Cortex of kidney (tissue), 1 donor: ENCODE measurements around the gene GPHN.
"Not testable (repeated sequence)": the region's sequence is repeated elsewhere in the genome, so short reads cannot be mapped to it uniquely, and the experiment has no call there.

ENCODE experiments used
- DNase-seq: peaks from one replicate; lab custom pipeline; 2025; lab: John Stamatoyannopoulos, UW

Gene GPHN

DNA sequence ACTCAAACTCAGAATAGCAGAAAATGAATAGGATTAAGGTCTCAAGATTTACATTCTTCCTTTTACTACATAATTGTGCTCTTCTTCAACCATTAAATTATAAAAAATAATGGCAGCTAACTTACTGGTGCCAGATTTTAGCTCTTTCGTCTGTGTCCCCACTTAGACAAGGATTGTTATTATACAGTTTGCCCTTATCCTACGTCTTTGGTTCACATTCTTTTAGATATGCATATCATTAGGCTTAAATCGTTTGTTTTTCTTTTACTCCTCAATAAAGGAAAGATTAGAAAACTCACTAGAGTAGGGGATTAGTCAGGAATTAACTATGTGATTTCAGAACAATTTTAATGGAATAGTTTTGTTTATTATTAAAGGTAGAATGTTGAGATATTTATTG, 551.6 kb downstream of the GPHN start:
- DNase-seq, result no peak

DNA sequence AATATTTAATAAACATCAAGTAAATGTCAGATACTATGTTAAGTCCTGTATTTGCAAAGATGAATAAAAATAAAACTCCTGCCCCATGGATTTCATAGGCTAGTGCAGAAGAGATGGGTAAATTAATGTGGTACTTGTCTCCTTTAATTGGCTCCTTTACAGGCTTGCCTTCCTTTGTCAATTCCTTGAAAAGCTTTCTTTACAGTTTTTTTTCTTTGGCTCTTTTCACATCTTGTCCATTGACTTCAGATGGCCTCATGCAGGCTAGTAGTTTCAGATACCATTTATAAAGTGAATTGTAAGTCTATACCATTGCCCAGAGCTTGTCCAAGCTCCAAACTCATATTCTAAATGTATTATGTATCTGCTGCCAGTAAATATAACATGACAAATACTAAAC, 552.6 kb downstream of the GPHN start:
- DNase-seq, result no peak

DNA sequence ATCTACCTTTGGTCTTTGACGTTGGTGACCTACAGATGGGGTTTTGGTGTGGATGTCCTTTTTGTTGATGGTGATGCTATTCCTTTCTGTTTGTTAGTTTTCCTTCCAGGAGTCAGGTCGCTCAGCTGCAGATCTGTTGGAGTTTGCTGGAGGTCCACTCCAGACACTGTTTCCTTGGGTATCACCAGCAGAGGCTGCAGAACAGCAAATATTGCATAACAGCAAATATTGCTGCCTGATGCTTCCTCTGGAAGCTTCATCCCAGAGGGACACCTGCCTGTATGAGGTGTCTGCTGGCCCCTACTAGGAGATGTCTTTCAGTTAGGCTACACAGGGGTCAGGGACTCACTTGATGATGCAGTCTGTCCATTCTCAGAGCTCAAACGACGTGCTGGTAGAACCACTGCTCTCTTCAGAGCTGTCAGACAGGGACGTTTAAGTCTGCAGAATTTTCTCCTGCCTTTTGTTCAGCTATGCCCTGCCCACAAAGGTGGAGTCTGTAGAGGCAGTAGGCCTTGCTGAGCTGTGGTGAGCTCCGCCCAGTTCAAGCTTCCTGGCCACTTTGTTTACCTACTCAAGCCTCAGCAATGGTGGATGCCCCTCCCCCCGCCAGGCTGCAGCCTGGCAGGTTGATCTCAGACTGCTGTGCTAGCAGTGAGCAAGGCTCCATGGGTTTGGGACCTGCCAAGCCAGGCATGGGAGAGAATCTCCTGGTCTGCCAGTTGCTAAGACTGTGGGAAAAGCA, 559.3 kb downstream of the GPHN start:
- DNase-seq, result not testable (repeated sequence)

DNA sequence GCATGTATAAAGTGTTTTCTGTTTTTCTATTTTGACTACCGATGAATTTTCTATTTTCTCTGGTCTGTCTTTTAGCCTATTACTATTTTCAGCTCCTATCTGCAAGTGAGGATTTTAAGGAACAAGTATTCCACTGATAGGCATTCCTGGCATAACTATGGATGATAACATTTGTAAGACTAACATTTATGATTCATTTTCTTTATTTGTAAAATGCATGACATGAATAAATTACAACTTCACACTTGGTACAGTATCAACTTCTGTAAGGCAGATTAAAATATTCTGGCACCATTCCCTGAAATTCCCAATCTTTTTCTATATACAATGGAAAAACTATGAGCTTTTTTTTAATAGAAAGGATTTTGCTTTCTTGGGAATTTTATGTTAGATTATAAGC, 560.3 kb downstream of the GPHN start:
- no peak for DNase-seq

DNA sequence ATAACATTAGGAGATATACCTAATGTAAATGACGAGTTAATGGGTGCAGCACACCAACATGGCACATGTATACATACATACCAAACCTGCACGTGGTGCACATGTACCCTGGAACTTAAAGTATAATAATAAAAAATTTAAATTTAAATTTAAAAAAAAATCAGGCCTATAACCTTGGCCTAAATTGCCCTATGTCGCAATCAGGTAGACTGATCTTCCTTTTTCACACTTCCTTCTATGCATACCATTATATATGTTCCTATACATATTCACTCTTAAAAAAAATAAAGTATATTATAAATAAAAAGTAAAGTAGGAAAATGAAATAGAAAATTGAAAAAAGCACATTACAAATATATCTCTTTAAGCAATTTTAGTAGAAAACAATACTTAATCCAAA, 563.6 kb downstream of the GPHN start:
- no peak for DNase-seq

DNA sequence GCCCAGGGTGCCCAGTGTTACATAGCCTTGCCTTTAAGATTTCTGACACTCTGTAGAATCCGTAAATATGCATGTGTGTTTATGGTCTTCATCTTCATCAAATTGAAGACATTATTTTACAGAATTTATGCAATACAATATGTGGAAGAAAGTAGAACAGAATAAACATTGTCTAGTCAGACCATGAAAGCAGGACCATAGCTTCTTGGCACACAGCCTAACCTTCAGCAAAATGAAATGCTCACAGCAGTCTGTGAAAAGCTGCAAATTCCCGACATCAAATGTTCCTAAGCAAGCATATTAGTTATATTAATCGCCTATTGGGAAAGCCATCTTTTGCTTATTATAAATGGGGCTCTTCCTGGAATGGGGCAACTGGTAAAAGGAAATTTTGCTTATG, 570.0 kb downstream of the GPHN start:
- DNase-seq, result no peak

DNA sequence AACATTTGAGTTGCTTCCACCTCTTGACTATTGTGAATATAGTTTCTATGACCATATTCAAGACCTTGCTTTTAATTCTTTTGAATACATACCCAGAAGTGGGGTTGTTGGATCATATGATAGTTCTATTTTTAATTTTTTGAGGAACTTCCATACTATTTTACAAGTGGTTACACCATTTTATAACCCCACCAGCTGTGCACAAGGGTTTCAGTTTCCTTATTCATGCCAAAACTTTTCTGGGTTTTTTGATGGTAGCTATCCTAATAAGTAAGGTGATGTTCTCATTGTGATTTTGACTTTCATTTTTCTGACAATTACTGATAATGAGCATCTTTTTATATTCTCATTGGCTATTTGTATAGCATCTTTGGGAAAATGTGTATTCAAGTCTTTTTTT, 571.9 kb downstream of the GPHN start:
- DNase-seq, result no peak

DNA sequence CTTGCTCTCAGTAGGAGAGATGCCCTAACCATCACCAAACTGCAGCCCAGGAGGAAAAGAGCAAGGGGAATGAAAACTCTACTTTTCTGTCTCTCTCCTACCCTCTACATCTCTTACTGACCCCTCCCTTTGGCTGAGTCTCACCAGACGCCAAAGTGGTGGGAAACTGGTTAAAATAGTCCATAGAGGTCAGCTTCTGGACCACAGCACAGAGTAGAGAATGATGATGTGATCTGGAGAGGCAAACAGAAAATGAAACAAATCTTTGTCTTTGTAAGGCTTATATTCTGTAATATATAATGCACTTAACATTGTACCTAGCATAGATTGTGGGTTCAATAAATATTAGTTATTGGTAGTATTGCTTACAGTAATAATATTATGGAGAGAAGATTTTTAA, 600.3 kb downstream of the GPHN start:
- DNase-seq, result no peak

DNA sequence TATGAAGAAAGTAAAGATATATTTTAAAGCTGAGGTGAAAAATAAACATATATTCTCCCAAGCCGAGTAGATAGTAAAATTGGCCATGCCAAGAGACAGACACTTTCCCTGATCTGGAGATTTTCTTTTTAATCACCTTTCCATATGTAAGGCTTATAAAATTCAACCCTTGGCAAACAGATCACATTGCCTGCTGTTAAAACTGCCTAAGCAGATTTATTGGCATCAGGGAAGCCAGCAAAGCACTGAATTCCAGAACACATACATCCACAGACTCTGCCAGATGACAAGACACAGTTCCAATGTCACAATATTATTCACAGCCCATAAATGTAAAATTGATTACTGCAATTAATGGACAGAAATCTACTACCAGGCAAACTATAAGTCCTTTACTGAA, 603.1 kb downstream of the GPHN start:
- DNase-seq, result no peak

DNA sequence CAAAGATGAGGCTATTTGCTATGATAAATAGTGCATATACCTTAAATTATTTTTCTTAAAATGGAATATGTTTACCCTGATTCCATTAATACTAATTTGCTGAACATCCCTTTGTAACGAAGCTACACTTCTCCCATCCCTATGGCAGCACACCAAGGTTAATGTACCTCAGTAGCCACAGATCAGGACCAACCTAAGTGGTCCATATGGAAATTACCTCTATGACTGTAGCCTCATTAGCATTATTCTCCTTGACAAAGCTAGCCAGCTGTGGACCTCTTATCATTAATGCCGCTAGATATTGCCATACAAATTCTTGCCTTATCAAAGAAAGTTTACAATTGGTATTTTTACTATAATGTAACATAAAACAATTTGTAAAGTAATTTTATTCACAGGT, 604.4 kb downstream of the GPHN start:
- DNase-seq, result no peak

DNA sequence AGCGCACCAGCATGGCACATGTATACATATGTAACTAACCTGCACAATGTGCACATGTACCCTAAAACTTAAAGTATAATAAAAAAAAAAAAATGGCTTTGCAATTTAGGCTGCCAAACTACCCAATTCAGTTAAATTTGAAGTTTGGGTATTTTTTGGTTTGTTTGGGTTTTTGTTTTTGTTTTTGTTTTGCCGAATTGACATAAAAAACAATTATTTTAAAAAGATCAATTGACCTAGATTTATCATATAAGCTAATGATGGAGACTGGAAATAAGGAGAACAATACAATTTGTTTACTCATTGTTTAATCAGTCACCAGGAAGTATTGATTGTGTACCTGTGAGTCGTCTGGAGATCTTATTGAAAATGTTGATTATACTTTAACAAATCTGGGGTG, 619.2 kb downstream of the GPHN start:
- no peak for DNase-seq

DNA sequence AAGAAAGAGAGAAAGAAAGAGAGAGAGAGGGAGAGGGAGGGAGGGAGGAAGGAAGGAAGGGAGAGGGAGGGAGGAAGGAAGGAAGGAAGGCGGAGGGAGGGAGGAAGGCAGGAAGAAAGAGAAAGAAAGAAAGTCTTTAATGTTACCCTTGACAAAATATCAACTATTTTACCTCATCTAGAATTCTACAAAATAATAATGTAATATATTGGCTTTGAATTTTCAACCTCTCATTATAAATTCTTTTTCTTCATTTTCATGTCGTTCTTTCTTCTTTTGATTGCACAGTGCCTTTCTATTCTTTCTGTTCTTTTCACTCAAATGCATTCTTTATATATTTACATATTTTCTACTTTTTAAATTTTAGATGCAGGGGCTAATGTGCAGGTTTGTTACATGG, 621.8 kb downstream of the GPHN start:
- no peak for DNase-seq

DNA sequence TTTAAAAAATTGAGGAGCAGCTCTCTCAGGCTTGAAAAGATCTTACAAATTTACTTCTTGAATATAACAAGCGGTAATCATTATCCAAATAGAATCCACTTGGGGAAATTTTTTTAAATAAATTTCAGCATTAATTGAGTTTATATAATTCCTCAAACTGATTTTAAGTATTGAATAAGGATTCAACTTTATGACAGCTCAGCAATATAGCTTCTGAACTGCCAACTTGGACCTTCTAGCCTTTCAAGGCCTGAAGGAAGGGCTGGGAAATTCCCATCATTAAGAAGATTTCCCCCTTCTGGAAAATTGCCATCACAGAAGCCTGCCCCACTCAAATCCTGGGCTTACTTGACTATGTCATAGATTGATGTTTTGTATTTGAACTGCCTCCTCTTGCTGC, 623.7 kb downstream of the GPHN start:
- no peak for DNase-seq

DNA sequence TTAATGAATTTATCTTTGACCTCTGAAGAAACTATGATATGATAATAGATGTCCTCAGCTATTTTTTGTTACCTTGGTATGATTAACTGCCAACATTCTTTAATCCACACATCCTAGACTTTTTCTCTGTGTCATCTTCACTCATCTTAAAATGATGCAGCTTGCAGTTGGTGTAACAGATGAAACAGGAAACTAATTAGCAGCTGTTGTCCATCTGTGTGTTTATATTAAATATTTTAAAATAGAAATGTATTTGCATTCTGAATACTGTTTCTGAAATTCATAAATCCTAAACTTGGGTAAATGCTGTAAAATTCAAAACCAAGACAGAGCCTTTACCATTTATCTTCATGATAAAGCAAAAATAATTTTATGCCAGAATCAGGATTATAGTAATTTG, 625.2 kb downstream of the GPHN start:
- DNase-seq, result no peak

DNA sequence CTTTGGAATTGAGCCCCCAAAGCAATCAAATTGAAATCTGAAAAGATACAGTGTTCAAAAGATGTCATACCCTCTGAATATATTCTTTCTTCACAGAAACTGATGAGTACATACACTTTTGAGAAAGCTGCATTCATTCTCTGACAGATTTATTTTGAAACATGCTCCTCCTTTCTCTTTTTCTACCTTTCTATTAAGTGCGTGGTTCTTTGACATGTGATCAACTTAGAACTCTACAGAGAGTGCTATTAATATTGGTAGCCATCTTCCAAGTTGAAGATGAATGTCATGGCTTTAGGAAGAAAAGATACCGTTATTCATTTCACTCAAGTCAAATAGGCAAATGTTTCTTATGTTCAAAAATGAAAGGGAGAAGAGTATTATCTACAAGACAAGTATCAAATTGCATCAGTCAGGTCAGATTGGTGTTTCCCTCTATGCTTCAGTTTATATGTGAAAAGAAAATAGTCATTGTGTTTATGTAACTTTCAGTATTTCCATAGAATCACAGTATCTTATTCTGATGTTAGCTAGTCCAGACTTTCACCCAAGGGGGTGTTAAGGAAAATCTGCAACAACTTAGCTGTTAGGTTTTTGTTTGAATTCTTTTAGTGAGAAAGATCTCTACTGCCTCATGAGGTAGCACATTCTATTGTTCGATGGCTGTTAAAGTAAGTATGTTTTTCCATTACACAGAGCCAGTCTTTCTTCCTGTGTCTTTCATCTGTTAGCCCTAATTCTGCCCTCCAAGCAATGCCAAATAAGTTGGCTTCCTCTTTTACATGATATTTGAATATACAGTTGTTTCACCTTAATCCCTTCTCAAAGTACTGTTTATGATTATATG, 625.9 kb downstream of the GPHN start:
- no peak for DNase-seq

DNA sequence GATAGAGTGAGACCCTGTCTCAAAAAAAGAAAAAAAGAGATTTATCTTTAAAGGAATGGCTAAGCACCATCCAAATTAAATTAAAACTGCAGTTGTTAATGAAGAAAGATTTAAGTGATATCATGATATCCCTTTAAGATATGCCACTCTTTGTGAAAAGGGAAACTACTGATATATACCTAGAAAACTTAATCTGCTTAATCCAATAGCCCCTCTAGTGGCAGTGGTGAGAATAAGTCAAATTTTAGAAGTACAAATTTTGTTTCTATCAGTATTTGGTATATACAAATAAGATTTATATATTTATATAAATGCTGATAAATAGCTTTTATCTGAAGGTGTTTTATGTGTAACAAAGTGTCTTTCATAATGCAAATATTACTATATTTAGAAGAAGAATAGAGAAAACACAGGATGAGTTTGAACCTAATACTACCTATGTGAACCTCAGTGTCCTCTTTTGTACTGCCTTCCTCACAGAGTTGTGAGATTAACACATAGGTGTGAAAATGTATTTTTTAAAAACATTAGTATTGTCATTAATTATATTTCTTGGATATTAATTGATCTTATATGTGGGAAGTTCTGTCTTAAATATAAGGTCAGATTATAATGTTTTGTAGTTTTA, 629.9 kb downstream of the GPHN start:
- no peak for DNase-seq

DNA sequence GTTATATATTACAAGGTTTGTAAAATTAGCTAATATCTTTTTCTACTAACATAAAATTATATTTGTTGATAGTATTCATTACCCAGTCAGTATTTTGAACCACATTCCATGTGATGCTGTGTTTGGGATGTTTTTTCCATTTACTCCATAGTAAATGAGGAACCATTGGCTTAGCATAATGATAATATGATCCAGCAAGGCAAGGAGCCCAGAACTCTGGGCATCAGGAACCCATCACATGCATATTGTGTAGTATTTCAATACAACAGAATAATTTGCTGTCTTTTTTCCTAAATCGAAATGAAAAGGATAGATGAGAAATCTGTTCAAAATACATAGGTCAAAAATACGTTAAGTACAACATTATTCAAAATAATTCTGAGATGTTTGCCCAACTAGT, 632.6 kb downstream of the GPHN start:
- DNase-seq, result no peak

DNA sequence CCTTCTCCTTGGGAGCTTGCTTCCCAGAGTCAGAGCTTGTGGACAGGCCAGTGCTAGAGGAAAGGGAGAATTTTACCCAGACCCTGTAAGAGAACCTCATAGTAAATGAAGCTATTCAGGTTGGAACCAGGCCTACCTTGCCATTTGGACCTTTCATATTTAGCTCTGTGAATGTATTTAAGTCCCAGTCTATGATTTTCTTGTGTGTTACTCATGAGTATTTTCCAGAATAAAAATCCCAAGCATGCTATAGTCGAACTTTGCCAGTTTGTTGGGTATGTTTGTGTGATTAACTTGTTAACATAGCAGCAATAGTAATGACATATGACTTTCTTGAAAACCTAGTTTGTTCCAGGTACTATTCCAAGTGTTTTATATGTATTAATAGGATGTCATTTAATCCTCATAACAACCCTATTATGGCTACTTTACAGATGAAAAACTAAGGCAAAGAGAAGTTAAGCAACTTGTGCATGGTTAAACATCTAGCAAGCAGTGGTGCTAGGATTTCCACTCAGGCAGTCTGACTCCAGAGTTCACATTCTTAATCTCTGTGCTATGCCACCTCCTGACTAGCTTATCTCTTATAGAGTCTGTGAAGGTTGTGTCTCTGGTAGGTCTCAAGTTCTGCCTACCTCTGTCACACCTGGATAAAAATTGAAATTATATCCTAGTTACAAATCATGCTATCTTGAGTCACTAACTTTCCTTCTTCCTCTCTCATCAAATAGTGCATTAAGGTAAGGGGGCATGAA, 633.4 kb downstream of the GPHN start:
- no peak for DNase-seq

DNA sequence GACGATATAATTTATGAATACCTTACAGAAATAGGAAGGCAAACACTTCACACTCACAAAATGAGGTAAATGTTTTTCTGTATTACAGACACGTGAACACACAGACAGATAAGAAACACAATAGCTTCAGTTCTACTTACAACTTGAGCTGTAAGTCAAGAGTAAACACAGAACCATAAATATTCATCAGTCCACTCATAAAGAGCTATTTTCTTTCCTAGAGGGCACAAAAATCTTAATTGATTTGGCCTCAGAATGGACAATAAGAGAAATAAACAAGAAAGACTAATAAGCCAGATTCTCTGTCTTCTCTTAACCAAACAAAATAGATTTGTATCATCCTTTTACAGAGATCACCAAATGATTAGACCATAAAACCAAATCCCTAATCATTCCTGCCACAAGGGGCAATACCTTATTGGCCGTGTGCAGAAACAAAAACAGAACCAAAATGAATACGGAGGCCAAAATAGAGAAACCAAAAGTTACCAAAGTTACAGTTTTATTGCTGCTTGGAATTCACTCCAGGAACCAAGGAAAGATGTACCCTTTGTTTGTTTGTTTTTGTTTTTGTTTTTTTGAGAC, 643.2 kb downstream of the GPHN start:
- no peak for DNase-seq

DNA sequence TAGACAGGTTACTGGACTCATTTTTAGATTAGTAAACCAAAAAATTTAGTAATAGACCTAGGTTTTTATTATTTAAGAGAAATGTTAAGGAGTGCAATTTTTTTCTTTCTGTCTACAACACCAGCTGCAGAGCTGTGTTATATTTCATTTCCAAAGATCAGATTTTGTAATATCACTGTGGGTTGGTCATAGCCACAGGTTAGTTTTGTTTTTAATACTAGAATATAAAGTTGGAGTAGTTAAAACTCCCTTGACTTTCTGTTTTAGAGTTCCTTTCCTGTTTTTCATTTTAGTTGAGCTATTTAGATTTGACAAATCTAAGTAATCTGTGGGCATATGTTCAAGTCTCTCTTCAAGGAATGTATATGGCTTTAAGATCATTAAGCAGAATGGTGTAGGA, 650.6 kb downstream of the GPHN start:
- no peak for DNase-seq

DNA sequence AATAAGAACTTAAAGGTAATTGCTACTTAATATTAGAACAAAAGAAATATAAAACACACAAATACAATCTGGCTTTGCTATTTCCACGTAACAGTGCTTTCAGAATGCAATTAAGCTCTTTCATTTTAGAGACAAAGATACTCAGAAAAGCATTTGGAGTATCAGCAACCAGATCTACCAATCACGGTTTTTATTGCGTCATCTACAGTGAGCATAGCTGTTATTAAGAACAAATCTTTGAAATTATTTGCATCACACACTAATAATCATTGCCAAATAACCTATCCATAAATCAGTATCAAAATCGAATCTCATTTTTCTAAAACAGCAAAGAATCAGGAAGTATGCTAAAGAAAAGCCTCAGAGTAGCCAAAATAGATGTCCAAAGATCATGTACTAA, 654.4 kb downstream of the GPHN start:
- DNase-seq, result no peak

DNA sequence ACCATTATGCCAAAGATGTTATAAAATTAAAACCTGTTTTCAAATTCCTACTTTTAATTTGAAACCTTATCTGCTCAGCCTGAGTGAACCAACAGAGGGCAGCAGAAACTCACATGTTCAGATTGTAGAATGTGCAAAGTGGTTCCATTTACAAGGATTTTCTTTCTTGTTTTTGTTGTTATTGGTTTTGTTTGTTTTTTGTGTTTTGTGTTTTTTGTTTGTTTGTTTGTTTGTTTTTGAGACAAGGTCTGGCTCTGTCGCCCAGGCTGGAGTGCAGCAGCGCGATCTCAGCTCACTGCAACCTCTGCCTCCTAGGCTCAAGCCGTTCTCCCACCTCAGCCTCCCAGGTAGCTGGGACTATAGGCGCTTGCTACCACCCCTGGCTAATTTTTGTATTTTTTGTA, 658.5 kb downstream of the GPHN start:
- no peak for DNase-seq
